SKM-1 (cell line): Measurements from ENCODE around the gene CAMKK1.

Experiments used
- DNase-seq: peaks from one replicate; lab custom pipeline; 2025; ENCODE audit not compliant: unreplicated experiment; lab: John Stamatoyannopoulos, UW

The CAMKK1 gene

GRCh38 chr17:3815122-3815521, 77.7 kb downstream of the CAMKK1 start:
- no peak for DNase-seq

DNA sequence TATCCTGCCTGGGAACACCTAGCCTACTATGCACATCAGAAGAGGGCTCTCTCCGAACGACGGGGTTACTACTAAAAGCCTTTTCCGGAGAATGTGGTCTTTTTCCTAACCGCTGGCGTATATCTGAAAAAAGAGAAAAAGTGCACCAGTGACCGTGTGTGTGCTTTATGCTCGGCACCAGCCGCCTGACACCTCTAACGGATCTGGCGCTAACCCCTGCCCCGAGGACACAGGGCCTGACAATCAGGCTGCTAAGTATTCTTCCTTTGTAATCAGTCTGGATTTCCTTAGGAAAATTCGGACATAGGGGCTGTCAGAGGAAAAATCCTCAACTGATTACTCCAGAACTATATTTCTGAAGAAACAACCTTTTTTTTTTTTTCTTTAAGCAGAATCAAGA, 78.5 kb downstream of the CAMKK1 start:
- DNase-seq: no peak

DNA sequence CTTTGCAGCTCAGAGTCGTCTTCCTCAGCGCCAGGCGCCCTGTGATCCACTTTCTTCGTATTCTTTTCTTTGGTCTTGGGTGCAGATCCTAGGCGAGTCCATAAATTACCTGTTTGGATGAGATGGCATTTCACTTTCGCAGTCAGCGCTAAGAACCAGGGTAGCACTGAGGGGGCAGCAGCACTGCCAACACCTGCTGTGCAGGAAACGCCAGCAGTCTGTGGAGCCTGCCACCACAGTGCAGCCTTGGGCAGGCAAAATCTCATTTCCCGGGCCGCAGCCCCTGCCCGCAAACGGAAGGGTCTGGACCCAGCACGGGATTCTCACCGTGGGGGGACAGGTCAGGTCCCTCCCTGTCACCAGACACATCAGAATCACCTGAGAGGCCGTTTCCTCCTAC, 79.7 kb downstream of the CAMKK1 start:
- DNase-seq: no peak

DNA sequence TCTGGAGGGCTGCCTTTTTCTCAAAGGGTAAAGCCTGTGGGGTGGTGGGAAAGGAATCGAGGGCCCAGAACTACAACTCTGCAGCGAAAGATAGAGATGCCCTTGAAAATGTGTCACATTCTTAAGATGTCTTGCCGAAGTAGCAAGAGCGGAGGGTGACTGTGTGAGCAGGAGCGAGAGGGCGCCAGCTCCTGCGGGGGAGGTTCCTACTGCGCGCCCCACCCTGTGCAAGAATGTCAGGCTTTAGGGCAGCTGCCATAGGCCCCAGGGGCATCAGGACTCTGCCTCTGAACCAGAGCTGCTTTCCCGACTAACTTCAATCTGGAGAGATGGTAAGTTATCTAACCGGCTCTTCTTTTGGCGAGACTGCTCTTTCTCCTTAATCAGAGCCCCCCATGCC, 80.1 kb downstream of the CAMKK1 start:
- DNase-seq: no peak

DNA sequence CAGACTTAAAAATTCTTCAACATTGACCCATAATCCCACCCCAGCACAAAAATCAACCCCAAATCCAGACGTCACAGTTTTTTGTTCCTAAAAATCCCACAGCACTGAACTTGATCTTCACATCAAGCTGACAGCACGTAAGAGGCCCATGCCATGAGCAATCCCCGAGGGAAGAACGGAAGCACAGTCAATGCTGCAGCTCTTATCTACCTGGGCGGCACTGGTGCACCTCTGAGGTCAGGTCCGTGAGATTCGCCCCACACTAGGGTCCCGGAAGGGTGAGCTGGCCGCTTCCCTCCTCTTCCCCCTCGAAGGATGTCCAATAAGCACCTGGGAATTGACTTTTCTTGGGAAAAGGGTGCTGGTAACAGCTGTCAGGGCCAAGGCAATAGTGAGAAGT, 80.6 kb downstream of the CAMKK1 start:
- no peak for DNase-seq
